Measurements from ENCODE around the gene CYP3A5.
"Not testable (repeated sequence)": the region's sequence is repeated elsewhere in the genome, so short reads cannot be mapped to it uniquely, and the experiment has no call there.

CYP3A5 gene

GRCh38 chr7:99665312-99666012 is 14.3 kb downstream of the CYP3A5 start:
- no peak for DNase-seq
- peaks cover 17% of the 10 kb centered on the region for H3K36me3 Mint-ChIP-seq (ENCODE audit: low read depth)
- no peaks in the 10 kb centered on the region for H3K4me1 Mint-ChIP-seq
- H3K4me3 Mint-ChIP-seq = no peak overlapping the region
- H3K27ac Mint-ChIP-seq = no peak overlapping the region
- no peak for TF ChIP-seq CTCF (IDR thresholded peaks at IDR 0.05)
- peaks cover 2% of the 10 kb centered on the region for H3K9me3 Mint-ChIP-seq
- H3K27me3 Mint-ChIP-seq (ENCODE audit: low read depth, poor library complexity) = no peaks in the 10 kb centered on the region

GRCh38 chr7:99657879-99658278 is 21.9 kb downstream of the CYP3A5 start:
- H3K9me3 Mint-ChIP-seq = peaks cover 50% of the 10 kb centered on the region
- not testable (repeated sequence) for H3K27me3 Mint-ChIP-seq (ENCODE audit: low read depth, poor library complexity); H3K27ac Mint-ChIP-seq; H3K4me1 Mint-ChIP-seq; H3K4me3 Mint-ChIP-seq; DNase-seq
- H3K36me3 Mint-ChIP-seq (ENCODE audit: low read depth) = peaks cover 45% of the 10 kb centered on the region

- H3K27ac Mint-ChIP-seq; H3K4me1 Mint-ChIP-seq; H3K27me3 Mint-ChIP-seq (ENCODE audit: low read depth, poor library complexity); H3K4me3 Mint-ChIP-seq; DNase-seq: not testable (repeated sequence)
- peaks cover 40% of the 10 kb centered on the region for H3K9me3 Mint-ChIP-seq
- H3K36me3 Mint-ChIP-seq (ENCODE audit: low read depth) = peaks cover 33% of the 10 kb centered on the region
Observed at GRCh38 chr7:99654626-99655025, 25.2 kb downstream of the CYP3A5 start.

GRCh38 chr7:99653754-99654153 is 26.0 kb downstream of the CYP3A5 start:
- no peak overlapping the region for H3K27ac Mint-ChIP-seq
- H3K27me3 Mint-ChIP-seq (ENCODE audit: low read depth, poor library complexity) = no peaks in the 10 kb centered on the region
- H3K4me1 Mint-ChIP-seq = no peaks in the 10 kb centered on the region
- TF ChIP-seq CTCF (IDR thresholded peaks at IDR 0.05) = no peak
- peaks cover 28% of the 10 kb centered on the region for H3K36me3 Mint-ChIP-seq (ENCODE audit: low read depth)
- H3K4me3 Mint-ChIP-seq = no peak overlapping the region
- no peak for DNase-seq
- peaks cover 34% of the 10 kb centered on the region for H3K9me3 Mint-ChIP-seq

- not testable (repeated sequence) for H3K4me1 Mint-ChIP-seq; H3K27me3 Mint-ChIP-seq (ENCODE audit: low read depth, poor library complexity); H3K27ac Mint-ChIP-seq; H3K4me3 Mint-ChIP-seq; DNase-seq
- Mint-ChIP-seq H3K36me3 (ENCODE audit: low read depth) (peaks cover 24% of the 10 kb centered on the region), H3K9me3 (peaks cover 29% of the 10 kb centered on the region)
Observed at GRCh38 chr7:99653269-99653668, 26.5 kb downstream of the CYP3A5 start.

GRCh38 chr7:99652671-99653070 is 27.1 kb downstream of the CYP3A5 start:
- no peak for DNase-seq
- Mint-ChIP-seq H3K27ac (no peak overlapping the region), H3K36me3 (ENCODE audit: low read depth) (peaks cover 20% of the 10 kb centered on the region), H3K4me3 (no peak overlapping the region), H3K27me3 (ENCODE audit: low read depth, poor library complexity) (no peaks in the 10 kb centered on the region), H3K4me1 (no peaks in the 10 kb centered on the region), H3K9me3 (peaks cover 23% of the 10 kb centered on the region)
- TF ChIP-seq CTCF (IDR thresholded peaks at IDR 0.05) = no peak

GRCh38 chr7:99651290-99651689 is 28.5 kb downstream of the CYP3A5 start:
- no peak for TF ChIP-seq CTCF (IDR thresholded peaks at IDR 0.05)
- Mint-ChIP-seq H3K9me3 (peaks cover 19% of the 10 kb centered on the region), H3K27me3 (ENCODE audit: low read depth, poor library complexity) (peaks cover 2% of the 10 kb centered on the region), H3K36me3 (ENCODE audit: low read depth) (peaks cover 24% of the 10 kb centered on the region), H3K4me1 (no peaks in the 10 kb centered on the region), H3K4me3 (no peak overlapping the region), H3K27ac (no peak overlapping the region)
- DNase-seq = no peak
